GM18520 (cell line): ENCODE results near the gene CYP1A2.
"Not testable (repeated sequence)": the region's sequence is repeated elsewhere in the genome, so short reads cannot be mapped to it uniquely, and the experiment has no call there.

Source experiments
- ATAC-seq: cut with Tn5 transposase; IDR thresholded peaks from one replicate; pipeline ENCODE4 v1.9.1; 2021; ENCODE audit not compliant: unreplicated experiment

The CYP1A2 gene

DNA sequence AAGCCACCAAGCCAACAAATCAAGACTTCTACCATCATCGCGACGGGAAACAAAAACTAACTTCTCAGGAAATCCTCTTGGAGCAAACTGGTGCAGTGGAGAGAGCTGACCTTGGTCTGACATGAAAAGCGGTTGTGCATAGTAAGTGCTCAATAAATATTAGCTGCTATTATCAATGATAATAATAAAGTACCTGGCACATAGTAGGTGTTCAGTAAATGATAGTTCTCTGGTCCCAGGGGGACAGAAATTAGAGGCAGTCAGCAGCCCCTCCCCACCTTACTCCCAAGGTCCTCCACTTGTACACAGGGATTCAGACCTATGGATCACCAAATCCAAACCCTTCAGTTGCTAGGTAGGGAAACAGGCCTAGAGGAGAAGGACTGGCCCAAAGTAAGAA lies 27.2 kb downstream of the CYP1A2 start:
- ATAC-seq, result no peak

DNA sequence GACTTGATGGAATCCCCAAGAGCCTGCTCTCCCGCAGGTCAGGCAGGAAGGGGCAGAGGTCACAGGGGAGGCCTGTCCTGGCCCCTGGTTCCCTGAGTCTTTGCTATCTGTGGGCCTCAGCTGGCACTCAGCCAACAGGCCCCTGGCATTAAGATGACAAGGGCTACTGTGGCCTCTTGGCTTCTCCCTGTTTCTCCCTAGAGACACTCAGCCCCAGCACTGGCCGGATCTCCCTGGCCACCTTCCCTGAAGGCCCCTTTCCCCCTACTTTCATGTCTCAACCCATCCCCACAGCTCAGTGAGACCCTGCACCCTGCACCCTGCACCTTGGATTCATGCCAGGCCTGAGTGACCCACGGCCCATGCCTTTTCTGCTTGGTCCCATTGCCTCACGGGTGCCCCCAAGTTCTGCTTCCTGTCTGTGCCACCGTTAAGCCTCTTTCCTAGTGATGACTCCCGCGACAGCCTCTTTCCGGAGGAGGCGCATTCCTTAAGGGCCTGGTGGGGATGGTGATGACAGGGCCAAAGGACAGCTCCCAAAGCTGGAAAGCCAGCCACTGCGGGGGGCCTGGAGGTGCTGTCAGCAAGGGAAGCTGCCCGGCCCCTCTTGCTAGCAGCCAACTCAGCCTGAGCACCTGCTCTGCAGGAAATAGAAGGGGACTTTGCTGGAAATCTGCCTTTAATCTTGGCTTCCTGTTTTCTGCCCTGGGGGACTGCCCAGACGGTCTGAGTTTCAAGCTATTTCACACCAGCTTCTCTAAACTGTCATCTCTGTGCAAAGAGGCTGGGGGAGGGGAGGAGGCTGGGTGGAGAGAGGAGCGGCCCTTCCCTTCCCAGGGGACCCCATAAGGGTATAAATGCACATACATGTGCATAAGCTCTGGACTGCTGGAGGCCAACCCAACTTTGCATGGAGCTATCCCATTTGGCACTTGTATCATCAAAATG lies 28.4 kb downstream of the CYP1A2 start:
- ATAC-seq, result peak; percentile 30

DNA sequence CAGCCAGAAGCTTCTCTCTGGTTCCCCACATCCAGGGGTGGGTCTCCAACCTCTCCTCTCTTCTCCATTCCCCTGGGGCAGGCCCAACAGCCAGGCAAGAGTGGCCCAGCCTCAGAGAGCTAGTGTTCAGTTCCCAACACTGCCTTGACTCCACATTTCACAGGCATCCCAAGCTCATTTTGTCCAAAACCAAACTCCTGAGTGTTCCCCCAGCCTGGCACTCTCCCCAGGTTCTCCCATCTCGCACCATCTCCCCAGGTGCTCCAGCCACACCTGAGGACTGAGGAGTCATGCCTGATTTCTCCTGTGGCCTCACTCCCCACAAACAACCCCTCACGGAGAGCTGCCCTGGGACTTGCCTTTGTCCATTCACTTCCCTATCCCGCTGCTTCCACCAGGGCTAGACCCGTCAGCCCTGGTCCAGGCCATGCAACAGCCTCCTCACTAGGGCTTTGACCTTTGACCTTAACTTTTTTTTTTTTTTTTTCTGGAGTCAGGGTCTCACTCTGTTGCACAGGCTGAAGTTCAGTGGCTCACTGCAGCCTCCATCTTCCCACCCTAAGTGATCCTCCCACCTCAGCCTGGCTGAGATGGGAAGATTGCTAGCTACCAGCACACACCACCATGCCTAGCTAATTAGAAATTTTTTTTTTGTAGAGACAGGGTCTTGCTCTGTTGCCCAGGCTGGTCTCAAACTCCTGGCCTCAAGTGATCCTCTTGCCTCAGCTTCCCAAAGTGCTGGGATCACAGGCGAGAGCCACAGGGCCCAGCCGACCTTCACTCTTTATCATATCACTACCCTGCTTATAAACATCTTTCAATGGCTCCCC lies 29.3 kb downstream of the CYP1A2 start:
- ATAC-seq, result no peak

DNA sequence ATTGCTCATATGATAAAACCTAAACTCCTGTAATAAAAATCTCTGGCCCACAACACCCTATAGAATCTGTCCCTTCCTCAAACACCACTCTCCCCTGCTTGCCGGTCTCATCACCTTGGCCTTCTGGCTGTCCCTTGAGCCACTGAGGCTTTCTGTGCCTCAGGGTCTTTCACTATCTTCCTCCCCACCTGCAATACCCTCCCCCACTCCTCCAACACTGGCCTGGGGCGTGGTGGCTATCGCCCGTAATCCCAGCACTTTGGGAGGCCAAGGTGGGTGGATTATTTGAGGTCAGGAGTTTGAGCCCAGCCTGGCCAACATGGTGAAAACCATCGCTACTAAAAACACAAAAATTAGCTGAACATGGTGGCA lies 29.9 kb downstream of the CYP1A2 start:
- no peak for ATAC-seq

- no peak for ATAC-seq
Observed at GRCh38 chr15:74779162-74779648, 30.6 kb downstream of the CYP1A2 start.

DNA sequence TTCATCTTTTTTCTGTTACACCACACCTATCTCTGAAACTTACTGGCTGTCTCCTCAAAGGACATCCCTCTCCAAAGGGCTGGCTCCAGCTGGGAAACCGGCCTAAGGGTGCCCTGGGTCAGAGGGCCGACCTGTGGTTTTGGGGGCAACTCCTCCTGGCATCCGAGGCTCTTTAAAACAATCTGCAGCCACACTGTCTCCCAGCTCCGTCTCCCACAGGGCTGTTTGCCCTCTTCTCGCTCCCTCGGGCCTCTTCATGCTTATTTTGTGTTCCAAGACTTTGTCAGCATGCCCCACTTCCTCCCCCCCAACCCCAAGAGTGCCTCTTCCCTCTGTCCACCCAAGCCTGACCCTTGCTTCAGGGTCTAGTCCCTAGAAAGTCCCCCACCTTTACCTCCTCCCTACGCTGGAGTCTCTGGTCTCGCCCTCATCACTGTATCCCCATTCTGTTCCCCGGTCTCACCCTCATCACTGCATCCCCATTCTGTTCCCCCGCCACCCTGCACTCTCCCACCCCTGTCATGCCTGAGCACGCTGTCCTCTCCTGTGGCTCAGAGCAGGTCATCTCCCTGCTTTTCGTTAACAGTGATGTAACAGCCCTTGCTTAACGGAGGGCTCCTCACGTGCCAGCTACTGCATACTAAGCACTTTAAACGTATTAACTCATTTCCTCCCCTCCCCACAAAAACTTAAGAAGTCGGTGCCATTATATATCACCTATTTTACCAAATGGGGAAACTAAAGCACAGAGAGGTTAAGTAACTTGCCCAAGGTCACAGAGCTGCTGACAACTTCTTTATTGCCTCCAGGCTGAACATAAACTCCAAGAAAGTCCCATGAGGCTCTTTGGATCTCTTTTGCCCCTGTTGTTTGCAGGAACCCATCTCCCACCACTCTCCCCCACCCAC lies 32.1 kb downstream of the CYP1A2 start:
- no peak for ATAC-seq

DNA sequence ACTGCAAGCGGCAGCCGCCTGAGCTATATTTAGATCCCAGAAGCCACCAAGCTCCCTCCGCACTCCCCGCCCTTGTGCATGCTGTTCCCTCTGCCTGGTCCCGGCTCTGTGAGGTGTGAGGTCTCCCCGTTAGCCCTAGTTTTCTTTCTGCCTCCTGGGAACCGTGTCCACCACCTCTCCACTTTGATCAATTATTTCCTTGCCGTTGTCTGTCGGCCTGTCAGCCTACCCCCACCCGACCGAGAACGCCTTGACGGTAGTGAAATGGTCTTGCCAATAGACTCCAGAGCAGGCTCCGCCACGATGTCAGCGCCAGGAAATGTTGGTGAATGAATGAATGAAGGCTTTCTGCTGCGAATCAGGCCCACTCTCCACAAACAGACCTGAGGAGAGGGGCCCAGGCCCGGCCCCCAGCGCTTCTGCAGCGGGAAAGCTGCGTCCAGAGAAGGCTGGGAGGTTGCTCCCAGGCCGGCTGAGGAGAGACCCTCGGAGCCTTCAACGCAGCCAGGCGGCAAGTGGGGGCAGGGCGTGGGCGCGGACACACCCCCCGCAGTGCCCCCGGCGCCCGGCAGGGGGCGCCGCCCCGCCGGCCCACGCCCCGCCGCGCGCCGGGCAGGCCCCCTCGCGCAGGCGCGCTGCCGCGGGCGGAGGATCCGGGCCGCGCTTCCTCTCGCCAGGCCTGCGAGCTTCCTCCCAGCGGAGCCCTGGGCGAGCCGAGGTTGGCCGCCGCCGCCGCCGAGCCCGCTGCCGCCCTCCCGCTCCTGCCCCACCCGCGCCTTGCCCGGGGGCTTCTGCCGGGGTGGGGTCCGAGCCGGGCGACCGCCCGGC lies 33.0 kb downstream of the CYP1A2 start, which contains the start of gene CSK:
Gene CSK (plus strand): TSS at position 650 of the 828 bp plus-strand sequence. CDS start 16,218 bp downstream, outside the sequence.
- ATAC-seq, result peak; percentile 32

GRCh38 chr15:74782259-74783071 lies 33.8 kb downstream of the CYP1A2 start:
- ATAC-seq, result peak; percentile 10

DNA sequence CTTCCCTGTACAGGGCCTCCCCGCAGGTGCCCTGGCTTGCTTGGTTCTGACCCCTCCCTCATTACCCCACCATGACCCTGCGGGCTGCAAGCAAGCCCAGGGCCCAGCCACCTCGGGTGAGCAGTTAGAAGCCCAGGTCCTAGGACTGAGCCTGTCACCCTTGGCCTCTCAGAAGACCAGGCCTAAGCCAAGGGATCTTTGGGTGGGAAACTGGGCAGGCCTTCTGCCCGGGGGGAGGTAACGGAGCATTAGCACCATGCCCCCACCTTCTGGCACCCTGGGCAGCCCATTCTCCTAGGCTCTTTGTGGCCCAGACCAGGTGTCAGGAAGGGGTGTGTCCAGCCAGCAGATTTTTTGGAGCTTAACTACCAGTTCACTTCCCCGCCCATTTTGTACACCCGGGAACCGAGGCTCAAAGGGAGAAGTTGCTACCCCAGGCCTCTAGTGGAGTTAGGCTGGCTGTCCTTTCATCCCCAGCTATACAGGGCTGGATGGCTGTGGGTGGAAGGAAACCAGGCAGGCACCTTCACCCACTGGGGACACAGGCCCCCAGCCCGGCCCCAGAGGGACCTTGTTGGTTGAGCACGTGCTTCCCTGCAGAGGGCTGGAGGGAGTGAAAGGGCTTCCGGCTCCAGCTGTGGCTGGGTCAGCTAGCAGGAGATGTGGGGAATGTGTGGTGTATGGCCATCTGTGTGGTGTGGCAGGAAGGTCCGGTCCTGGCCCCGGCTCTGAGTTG lies 34.6 kb downstream of the CYP1A2 start:
- no peak for ATAC-seq

DNA sequence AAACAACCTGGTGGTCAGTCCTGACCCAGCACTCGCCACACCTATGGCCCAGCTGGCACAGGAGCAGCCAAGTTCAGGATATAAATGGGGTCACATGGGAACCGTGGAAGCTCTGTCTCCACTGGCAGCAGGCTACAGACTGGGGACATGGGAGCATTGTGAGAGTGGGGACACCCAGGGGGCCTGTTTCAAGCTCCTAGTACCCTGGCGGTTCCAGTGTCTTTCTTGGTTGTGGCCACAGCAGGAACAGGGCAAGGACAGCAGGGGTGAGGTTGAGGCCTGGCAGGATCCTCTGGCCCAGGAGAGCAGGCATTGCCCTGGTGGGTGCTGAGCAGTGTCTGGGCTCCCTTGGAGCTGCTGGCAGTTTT lies 35.1 kb downstream of the CYP1A2 start:
- ATAC-seq, result no peak

DNA sequence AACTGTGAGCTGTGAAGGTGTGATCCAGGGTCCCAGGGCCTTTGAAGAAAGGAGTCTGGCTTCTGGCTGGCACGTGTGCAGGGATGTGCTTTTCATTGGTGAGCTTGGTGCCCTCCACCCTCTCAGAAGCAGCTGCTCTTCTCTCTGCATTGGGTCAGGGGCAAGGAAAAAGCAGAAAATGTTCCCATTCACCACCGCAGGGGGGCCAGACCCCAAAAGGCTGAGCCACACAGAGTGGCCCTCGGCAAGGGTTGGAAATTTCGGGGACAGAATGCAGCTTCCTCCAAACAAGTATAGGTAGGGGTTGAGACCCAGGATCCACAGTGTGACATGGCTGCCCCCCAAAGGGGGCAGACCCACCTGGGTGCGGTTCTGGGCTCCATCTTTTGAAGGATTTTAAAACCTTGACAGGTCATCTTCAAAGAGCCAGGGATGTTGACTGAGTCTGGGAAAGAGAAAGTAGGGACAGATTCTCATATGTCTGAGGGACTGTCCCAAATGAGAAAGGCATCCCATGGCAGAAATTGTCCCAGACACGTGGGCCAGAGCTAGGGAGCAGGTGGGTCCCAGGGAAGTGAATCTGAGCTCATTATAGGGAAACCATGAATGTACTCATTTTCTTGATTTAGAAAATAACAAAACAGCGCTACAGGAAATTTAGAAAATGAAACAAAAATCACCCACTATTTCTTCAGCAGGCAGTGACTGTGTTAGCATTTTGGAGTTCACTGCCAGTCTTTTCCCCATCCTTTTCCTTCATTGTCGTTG lies 36.0 kb downstream of the CYP1A2 start:
- no peak for ATAC-seq

DNA sequence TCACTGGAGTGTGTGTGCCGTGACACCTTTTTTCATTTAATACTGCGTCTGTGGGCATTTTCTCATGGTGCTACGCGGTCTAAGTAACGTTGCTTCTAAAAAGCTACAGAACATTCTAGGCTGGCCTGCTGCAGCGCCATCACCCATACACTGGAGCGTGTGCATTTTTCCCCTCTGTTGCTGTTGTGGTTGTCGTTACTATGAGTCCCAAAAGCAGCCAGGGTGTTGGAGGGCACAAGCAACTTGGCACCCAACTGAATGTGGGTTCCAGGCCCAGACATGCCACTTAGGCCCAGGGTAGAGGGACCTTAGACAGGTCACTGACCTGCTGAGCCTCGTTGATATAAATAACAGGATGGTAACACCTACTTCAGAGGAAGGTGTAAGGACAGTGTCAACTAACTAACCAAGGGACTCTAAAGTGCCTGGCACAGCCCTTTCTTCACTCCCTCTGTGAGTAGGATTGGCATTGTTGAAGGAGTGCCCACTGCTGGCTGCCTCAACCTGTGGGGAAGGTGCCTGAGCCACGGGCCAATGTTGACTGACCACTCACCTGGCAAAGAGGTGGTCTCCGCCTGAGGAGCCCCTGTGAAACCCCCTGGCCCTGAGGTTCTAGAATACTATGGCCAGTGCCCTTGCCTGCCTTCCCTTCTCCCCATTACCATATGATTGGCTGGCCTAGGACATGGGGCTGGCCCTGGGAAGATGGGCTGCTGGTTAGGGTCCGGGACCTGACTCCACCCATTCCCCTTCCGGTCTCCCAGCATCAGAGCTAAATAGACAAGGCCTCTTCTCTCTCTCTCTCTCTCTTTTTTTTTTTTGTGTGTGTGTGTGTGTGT lies 36.8 kb downstream of the CYP1A2 start:
- ATAC-seq, result no peak

GRCh38 chr15:74786081-74786480 lies 37.4 kb downstream of the CYP1A2 start:
- not testable (repeated sequence) for ATAC-seq

- ATAC-seq, result no peak
Observed at GRCh38 chr15:74786551-74787165, 38.0 kb downstream of the CYP1A2 start.

DNA sequence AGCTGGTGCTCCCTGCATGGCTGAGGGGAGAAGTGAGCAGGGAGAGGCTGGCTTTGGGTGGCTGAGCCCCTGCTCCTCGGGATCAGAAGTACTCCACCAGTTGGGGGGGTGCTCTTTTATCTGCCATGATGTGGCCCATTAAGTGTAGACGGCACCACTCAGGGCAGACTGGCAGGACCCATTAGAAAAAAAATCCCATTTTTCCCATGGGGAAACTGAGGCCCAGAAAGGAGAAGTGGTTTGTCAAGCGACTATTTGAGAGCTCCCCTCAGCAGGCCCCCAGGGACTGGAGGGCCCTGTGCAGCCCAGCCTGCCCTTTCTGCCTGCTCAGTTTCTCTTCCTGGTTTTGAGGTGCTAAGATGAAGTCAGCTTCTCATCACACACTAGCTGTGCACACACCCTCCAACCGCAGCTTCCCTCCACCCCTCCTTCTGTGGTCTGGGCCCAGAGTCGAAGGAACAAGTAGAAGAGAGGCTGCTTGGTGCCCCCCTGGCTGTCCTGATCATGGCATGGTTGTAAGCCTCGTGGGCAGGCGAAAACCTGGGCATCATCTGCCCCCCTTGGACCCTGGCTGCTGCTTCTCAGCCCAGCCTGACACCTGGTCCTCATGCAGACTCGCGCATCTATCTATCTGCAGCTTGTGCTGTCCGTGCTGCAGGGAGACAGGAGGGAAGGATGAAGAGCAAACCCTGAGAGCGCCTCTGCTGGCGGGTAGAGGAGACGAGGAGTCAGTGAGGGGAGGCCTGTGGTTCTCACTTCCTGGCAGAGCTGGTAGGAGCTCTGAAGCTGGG lies 38.8 kb downstream of the CYP1A2 start:
- ATAC-seq, result peak; percentile 35
